Smooth muscle cell (in vitro differentiated cells): ENCODE results near the gene GPS1. TPM values are rescaled to one million over a fixed set of nuclear protein-coding genes. Genes with fewer than 3 reads are reported as not detected.

Experiments
- DNase-seq: peaks from one replicate; lab custom pipeline; 2025; ENCODE audit not compliant: unreplicated experiment; lab: John Stamatoyannopoulos, UW
- H2AFZ ChIP-seq: fragments of 200-600 bp; sonication (generic); 2 replicates; pipeline ENCODE4 v1.6.0; 2016; ENCODE audit warnings: antibody characterized with exemption, low read depth, mild to moderate bottlenecking
- H3F3A ChIP-seq: fragments of 200-600 bp; sonication (generic); 2 replicates; pipeline ENCODE4 v1.6.0; 2017; ENCODE audit warnings: antibody characterized with exemption, low read depth
- H3K27ac ChIP-seq: fragments of 200-600 bp; sonication (generic); 2 replicates; pipeline ENCODE4 v1.5.1; 2016; ENCODE audit warnings: low read depth, mild to moderate bottlenecking
- H3K27me3 ChIP-seq: fragments of 200-600 bp; sonication (generic); 2 replicates; pipeline ENCODE4 v1.6.1; 2016; ENCODE audit warnings: low read depth, mild to moderate bottlenecking
- H3K36me3 ChIP-seq: fragments of 200-600 bp; sonication (generic); 2 replicates; pipeline ENCODE4 v1.5.1; 2016; ENCODE audit warnings: low read depth
- H3K4me1 ChIP-seq: fragments of 200-600 bp; sonication (generic); 2 replicates; pipeline ENCODE4 v1.5.1; 2016; ENCODE audit warnings: low read depth
- H3K4me2 ChIP-seq: fragments of 200-600 bp; sonication (generic); 2 replicates; pipeline ENCODE4 v1.6.0; 2016; ENCODE audit warnings: mild to moderate bottlenecking
- H3K4me3 ChIP-seq: fragments of 200-600 bp; sonication (generic); 2 replicates; pipeline ENCODE4 v1.5.1; 2016; ENCODE audit warnings: mild to moderate bottlenecking
- H3K79me2 ChIP-seq: fragments of 200-600 bp; sonication (generic); 2 replicates; pipeline ENCODE4 v1.6.0; 2016; ENCODE audit warnings: low read depth, mild to moderate bottlenecking
- H3K9ac ChIP-seq: fragments of 200-600 bp; sonication (generic); 2 replicates; pipeline ENCODE4 v1.6.0; 2016; ENCODE audit warnings: low read depth
- H3K9me3 ChIP-seq: fragments of 200-600 bp; sonication (generic); replicated peaks from 2 replicates; pipeline ENCODE4 v1.5.1; 2016; ENCODE audit warnings: low read depth
- H4K20me1 ChIP-seq: fragments of 200-600 bp; sonication (generic); 2 replicates; pipeline ENCODE4 v1.6.0; 2016; ENCODE audit warnings: low read depth
- WGBS: methylation state at CpG from one replicate; pipeline ENCODE4 v1.1.7; 2016; ENCODE audit warnings: low lambda C conversion rate; 5-methylcytosine and 5-hydroxymethylcytosine counted together
- polyA plus RNA-seq: library from polyadenylated mRNA; unstranded; fragments of >200 nt; fragmentation: Nextera tagmentation; extraction: Ambion mirVana; gene quantifications from 2 replicates; pipeline ENCODE4 v1.2.1, GENCODE V29; 2016
- total RNA-seq: library from RNA; depleted of rRNA; stranded (reverse); fragments of >200 nt; gene quantifications from 2 replicates; pipeline ENCODE4 v1.2.3, GENCODE V29; 2014
- TF ChIP-seq, protein P1 (sequence below): fragments of 200-600 bp; sonication (generic); IDR thresholded peaks from 2 replicates; pipeline ENCODE4 v1.5.1; 2017; ENCODE audit warnings: borderline replicate concordance, mild to moderate bottlenecking, antibody characterized with exemption; ENCODE audit not compliant: insufficient read depth, poor library complexity, severe bottlenecking

Gene GPS1
- total and polyA plus RNA-seq, 2 experiments from 2014 or later: 93.7 to 134 TPM

DNA sequence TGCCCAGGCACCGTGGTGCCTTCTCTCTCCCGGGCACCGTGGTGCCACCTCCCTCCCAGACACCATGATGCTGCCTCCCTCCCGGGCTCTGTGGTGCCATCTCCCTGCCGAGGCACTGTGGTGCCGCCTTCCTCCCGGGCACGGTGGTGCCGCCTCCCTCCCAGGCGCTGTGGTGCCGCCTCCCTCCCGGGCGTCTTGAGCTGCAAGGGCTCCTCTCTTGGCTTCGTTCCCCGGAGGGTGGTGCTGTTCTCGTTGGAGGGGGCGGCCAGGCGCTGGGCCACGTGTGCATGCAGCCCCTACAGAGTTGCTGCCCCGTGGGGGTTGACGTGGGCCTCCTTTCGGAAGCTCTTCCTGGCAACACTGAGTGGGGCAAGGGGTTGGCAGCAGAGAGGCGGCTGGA lies 37.3 kb upstream of the GPS1 start:
- Histone ChIP-seq H3K4me3 (no peak overlapping the region), H3K27ac (no peak overlapping the region), H2AFZ (no peak overlapping the region), H3K4me1 (no peaks in the 10 kb centered on the region), H3K79me2 (no peaks in the 10 kb centered on the region), H4K20me1 (no peaks in the 10 kb centered on the region), H3K9ac (no peak overlapping the region), H3F3A (no peaks in the 10 kb centered on the region), H3K4me2 (no peak overlapping the region), H3K36me3 (no peaks in the 10 kb centered on the region), H3K9me3 (no peaks in the 10 kb centered on the region), H3K27me3 (no peaks in the 10 kb centered on the region)
- TF ChIP-seq, protein P1, sequence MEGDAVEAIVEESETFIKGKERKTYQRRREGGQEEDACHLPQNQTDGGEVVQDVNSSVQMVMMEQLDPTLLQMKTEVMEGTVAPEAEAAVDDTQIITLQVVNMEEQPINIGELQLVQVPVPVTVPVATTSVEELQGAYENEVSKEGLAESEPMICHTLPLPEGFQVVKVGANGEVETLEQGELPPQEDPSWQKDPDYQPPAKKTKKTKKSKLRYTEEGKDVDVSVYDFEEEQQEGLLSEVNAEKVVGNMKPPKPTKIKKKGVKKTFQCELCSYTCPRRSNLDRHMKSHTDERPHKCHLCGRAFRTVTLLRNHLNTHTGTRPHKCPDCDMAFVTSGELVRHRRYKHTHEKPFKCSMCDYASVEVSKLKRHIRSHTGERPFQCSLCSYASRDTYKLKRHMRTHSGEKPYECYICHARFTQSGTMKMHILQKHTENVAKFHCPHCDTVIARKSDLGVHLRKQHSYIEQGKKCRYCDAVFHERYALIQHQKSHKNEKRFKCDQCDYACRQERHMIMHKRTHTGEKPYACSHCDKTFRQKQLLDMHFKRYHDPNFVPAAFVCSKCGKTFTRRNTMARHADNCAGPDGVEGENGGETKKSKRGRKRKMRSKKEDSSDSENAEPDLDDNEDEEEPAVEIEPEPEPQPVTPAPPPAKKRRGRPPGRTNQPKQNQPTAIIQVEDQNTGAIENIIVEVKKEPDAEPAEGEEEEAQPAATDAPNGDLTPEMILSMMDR: no peak
- no peak for DNase-seq
- 97% methylated on average over 23 of the region's 23 CpGs for WGBS

DNA sequence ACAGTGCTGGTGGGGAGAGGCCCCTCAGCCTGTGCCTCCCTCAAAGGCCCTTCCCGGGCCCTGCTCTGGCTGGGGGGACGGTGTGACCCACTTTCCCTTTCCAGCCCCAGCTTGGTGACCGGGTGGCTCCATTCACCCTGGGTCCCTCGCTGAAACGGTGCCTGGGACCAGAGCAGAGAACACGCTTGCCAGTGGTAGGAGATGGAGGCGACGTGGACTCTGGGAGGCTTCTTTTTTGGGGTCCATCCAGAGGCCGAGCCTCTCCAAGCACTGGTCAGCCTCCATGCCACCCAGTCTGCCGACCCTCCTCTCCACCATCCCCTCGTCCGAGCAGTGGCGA lies 36.8 kb upstream of the GPS1 start:
- Histone ChIP-seq H3K9ac (no peak overlapping the region), H3K9me3 (no peaks in the 10 kb centered on the region), H3K79me2 (no peaks in the 10 kb centered on the region), H3K4me3 (no peak overlapping the region), H3K36me3 (no peaks in the 10 kb centered on the region), H3K27ac (no peak overlapping the region), H3K27me3 (no peaks in the 10 kb centered on the region), H3K4me2 (no peak overlapping the region), H3K4me1 (no peaks in the 10 kb centered on the region), H3F3A (no peaks in the 10 kb centered on the region), H2AFZ (no peak overlapping the region), H4K20me1 (peaks cover 5% of the 10 kb centered on the region)
- TF ChIP-seq, protein P1: no peak
- 88% methylated on average over 13 of the region's 13 CpGs for WGBS
- no peak for DNase-seq

DNA sequence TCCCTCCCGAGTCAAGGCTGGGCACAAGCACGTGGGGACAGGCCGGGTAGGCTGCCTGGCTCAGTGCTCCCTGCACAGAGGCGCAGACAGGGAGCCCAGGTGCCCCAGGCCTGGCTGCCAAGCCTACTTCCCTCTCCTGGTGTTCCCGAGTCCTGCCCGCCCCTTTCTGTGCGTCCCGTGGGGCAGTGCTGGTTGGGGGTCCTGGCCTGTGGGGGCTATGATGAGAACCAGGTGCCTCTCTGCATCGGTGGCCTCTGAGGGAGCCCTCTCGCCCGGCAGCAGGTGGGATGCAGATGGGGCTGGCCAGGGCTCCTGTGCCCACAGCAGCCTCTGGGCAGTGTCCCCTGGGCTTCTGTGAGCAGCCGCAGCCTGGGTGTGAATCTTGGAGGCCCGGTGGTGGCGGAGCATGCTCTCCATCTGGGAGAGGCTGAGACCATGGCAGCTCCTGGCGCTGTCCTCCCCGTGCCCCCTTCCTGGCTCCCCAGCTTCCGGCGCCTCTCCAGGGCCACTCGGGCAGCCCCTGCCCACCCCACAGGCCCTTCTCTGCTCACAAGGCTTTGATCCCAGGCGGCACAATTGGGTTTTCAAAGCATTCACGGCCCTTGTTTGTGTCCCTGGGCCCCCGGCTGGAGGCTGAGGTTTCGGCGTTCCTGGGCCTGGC lies 36.3 kb upstream of the GPS1 start:
- H3K36me3 ChIP-seq: no peaks in the 10 kb centered on the region
- no peaks in the 10 kb centered on the region for H3K4me1 ChIP-seq
- WGBS: 87% methylated on average over 21 of the region's 24 CpGs
- DNase-seq: no peak
- H3K9ac ChIP-seq: no peak overlapping the region
- TF ChIP-seq, protein P1: no peak
- H3K4me3 ChIP-seq: no peak overlapping the region
- H3K27me3 ChIP-seq: no peaks in the 10 kb centered on the region
- H3F3A ChIP-seq: no peaks in the 10 kb centered on the region
- H4K20me1 ChIP-seq: peaks cover 10% of the 10 kb centered on the region
- H3K27ac ChIP-seq: no peak overlapping the region
- no peaks in the 10 kb centered on the region for H3K9me3 ChIP-seq
- H3K79me2 ChIP-seq: no peaks in the 10 kb centered on the region
- no peak overlapping the region for H3K4me2 ChIP-seq
- H2AFZ ChIP-seq: no peak overlapping the region
